A549 treated with RU486 at 1 μM for 4 hours (cell line): ENCODE measurements around the gene GRAP2. TPM values are rescaled to one million over a fixed set of nuclear protein-coding genes. Genes with fewer than 3 reads are reported as not detected.

ENCODE experiments used
- total RNA-seq: library from RNA; stranded (reverse); fragments of 200-300 nt; extraction: Qiagen RNA extraction; gene quantifications from 5 replicates; pipeline ENCODE4 v1.2.3, GENCODE V29; 2022; ENCODE audit warnings: low read depth

Gene GRAP2
- not detected in 5 replicates for total RNA-seq

DNA sequence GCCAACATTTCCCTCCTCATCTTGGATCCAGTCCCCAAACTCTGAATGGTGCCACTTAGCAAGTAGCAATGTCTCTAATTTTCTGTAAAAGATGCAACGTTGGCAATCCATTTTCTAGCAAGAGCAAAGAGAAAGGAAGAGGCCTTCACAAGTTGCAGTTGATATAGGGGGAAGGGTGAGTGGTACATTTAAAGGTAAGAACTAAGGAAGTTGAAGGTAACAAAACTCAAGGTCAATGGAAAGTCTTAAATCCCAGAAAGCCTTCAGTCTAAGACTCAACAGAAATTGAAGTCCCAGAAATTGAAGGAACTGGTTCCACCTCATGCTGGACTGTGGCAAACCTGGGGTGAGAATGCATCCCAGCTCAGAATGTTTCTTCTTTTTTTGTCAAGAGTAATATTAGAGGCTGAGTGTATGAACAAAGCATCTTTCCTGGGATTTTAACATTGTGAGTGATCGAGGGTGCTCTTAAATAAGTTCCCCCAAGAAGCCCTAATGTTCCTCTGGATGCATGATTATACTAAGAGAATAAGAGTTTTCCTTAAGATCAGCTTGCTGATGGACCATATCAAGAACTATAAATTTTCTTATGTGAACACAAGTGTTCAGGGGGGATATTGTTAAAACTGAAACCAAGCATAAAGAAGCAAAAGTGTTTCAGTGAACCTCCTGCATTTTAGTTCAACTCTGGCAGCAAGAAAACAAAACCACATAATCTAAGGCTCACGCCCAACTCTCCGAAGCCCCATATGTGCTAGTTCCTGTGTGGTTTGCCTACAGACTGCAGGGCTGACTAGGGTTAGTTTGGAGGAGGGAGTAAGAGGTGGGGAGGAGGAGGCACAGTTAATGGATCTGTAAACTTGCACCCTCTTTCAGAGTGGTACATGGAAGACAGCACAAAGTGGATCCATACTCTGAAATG is at the start of gene GRAP2:
TSS of gene GRAP2 (plus strand) at position 779 of the 922 bp plus-strand sequence. CDS start 46,023 bp downstream, outside the sequence.

DNA sequence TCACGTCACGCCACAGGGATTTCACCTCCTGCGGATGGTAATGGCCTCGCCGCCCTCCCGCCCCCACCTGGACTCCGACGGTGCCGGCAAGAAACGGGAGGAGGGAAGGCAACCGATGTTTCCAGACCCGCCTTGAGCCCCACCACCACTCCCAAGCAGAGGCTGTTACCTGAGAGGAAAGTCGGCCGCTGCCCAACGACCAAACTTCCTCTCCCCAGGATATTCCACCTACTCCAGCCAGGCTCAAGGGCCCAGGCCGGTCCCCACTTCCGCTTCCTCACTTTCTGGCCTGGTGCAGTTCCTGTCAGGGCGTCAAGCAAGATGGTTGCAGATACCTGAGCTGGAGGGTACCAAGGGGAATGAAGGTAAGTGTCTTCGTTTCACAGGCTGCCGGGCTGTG is 7.4 kb upstream of the GRAP2 start, which contains the start of gene ENTHD1:
TSS of gene ENTHD1 (minus strand) at position 235 of the 400 bp plus-strand sequence. CDS start 6,012 bp downstream, outside the sequence.

DNA sequence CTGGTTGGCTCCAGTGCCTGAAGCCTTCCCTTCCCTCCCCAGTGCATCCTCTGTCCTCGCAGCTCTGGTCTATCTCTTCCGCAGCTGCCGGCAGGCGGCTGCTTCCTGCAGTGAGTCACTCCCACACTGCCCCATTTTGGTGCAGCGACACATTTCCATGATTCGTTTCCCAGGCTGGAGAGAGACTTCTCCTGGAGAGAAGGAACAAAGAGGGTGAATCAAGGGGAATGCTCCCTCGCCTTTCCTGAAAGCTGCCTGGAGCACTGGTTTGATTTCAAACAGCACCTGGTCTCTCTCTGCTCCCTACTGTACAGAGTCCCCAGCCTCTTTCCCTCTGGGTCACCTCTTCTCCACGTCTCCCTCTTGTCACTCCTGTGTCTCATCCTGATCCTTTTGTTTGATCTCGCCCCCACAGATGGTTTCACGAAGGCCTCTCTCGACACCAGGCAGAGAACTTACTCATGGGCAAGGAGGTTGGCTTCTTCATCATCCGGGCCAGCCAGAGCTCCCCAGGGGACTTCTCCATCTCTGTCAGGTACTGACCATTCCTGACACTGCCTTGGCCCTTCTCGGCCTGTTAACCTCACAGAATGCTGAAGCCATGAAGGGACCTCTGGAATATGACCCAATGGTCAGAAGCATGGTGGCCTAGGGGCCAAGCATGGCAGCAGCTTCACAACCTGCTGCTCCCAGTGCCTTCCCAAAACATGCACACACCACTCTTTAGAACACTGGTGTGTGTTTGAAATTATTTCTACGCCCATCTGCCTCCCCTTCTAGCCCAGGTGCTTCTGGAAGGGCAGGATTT is 59.0 kb downstream of the GRAP2 start, which contains the start of gene TMA7B:
TSS of gene TMA7B (plus strand) at position 758 of the 808 bp plus-strand sequence. CDS start 3,978 bp downstream, outside the sequence.

DNA sequence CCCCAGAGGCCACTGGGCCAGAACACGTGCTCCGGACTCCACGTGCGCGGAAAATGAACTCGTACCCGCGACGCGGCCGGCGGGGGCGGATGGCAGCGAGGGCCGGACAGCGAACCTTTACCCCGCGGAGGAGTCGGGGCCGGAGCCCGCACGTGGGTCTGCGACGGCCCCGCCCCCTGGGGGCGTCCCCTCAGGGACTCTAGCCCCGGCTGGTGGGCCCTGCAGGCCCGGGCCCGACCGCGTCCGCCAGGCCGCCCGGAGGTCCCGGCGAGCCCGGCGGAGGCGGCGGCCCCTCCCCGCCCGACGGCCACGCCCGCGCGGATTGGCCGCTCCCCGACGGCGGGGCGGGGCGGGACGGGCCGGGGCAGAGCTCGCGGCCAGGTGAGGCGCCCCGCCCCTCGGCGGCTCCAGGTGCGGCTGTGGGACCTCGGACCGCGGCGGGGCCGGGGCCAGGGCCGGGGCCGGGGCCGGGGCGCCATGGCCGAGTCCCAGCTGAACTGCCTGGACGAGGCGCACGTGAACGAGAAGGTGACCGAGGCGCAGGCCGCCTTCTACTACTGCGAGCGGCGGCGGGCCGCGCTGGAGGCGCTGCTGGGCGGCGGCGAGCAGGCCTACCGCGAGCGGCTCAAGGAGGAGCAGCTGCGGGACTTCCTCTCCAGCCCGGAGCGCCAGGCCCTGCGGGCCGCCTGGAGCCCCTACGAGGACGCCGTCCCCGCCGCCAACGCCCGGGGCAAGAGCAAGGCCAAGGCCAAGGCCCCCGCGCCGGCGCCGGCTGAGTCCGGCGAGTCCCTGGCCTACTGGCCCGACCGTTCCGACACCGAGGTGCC is 93.9 kb downstream of the GRAP2 start, which contains the start of gene FAM83F:
TSS of gene FAM83F (plus strand) at position 389 of the 827 bp plus-strand sequence. CDS start at position 478, 89 bp downstream.

Other genes starting within 250 kb of the GRAP2 start
- not detected in 5 replicates for gene ENTHD1, start 7.3 kb upstream of the GRAP2 start, total RNA-seq
- gene TMA7B, start 59.3 kb downstream of the GRAP2 start, total RNA-seq: not detected in 5 replicates
- not detected in 5 replicates for gene FAM83F, start 93.9 kb downstream of the GRAP2 start, total RNA-seq